HK-2 (cell line): Measurements from ENCODE around the gene DBN1.

Source experiments
- DNase-seq: peaks from one replicate; pipeline ENCODE4 v3.0.0-alpha.2; 2018; ENCODE audit not compliant: unreplicated experiment

DBN1 gene

DNA sequence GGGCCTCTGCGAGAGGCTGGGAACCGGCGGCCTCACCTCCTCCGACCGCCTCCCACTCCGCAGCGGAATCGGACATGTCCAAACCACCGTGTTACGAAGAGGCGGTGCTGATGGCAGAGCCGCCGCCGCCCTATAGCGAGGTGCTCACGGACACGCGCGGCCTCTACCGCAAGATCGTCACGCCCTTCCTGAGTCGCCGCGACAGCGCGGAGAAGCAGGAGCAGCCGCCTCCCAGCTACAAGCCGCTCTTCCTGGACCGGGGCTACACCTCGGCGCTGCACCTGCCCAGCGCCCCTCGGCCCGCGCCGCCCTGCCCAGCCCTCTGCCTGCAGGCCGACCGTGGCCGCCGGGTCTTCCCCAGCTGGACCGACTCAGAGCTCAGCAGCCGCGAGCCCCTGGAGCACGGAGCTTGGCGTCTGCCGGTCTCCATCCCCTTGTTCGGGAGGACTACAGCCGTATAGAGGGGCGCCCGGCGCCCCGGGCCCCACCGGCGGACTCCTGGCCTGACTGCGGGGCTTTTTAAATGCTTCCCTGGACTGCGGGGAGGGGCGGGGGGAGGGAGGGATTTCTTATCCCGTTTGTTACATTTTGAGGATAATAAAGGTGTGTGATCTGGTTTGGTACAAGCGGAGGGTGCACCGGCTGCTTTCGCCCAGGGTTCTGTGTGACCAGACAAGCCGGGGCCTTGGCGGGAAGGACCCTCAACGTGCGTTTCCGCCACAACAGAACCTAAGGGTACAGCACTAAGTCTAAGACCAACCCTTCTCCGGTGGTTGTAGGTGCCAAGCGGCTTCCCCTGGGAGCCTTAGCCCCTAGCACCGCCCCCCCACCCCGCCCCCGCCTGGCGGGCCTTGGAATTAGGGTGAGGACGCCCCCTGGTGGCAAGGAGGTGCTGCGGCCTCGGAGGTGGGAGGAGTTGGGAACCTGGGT is 17.5 kb downstream of the DBN1 start:
- peak; percentile 92 for DNase-seq

DNA sequence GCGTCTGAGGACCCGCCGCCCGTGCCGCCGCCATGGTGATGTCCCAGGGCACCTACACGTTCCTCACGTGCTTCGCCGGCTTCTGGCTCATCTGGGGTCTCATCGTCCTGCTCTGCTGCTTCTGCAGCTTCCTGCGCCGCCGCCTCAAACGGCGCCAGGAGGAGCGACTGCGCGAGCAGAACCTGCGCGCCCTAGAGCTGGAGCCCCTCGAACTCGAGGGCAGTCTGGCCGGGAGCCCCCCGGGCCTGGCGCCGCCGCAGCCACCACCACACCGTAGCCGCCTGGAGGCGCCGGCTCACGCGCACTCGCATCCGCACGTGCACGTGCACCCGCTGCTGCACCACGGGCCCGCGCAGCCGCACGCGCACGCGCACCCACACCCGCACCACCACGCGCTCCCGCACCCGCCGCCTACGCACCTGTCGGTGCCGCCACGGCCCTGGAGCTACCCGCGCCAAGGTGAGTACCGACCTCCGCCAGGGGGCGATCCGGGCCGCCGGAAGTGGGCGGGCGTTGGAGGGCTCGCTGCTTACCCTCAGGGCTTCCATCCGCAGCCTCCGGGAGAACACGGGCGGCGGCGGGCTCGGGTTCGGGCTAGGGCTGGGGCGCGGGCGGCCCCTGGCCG is 18.3 kb downstream of the DBN1 start:
- DNase-seq: peak; percentile 86

DNA sequence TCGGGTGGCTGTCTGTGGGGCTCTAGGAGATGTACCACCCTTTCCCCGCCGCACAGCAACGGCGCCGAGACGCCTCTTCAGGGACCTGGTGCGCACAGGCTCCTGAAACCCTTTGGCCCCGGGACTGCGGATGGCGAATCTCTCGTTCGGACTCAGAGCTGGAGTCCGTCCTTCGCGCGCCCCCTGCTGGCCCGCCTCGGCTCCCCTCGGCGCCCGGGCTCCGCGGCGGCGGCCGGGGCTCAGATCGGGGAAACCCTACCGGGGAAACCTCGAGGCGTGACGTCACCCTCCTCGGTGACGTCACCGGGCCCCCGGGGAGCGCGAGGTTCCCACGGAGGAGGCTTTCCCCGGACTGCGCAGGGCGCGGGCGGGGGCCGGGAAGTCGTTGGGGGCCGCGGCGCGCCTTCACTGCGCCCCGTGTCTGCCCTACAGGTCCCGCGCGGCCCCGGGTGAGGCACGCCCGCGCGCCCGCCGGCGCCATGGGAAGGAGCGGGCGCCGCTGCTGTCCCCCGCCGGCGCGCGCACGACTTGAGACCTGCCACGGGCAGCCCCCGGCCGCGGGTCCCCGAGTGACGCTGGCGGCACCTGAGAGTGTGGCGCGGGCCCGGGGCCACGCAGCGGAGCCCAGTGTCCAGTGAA is 18.9 kb downstream of the DBN1 start:
- peak; percentile 90 for DNase-seq

DNA sequence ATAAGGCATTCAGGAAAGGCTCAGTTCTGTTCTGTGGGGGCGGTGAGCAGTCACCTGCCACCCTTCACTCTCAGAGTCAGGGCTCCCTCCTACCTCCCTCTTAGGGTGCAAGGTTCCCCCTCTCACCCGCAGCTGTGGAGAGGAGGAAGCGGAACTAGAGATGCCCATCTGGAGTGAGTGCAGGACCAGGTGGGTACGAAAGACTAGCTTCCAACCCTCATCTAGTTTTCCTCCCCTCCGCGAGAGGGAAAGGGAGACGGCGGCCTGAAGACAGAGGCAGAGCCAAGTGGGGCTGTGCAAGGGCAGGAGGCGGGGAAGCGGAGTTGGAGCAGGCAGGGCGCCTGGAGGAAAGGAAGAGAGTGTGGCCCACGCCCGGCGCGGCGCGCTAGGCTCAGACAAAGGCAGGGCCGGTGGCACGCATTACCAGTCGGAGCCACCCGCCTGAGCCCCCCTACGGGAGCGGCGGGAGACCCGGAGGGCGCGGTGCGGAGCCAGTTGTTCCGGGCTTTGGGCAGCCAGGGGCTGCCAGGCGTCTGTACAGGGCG is 19.5 kb downstream of the DBN1 start:
- no peak for DNase-seq

DNA sequence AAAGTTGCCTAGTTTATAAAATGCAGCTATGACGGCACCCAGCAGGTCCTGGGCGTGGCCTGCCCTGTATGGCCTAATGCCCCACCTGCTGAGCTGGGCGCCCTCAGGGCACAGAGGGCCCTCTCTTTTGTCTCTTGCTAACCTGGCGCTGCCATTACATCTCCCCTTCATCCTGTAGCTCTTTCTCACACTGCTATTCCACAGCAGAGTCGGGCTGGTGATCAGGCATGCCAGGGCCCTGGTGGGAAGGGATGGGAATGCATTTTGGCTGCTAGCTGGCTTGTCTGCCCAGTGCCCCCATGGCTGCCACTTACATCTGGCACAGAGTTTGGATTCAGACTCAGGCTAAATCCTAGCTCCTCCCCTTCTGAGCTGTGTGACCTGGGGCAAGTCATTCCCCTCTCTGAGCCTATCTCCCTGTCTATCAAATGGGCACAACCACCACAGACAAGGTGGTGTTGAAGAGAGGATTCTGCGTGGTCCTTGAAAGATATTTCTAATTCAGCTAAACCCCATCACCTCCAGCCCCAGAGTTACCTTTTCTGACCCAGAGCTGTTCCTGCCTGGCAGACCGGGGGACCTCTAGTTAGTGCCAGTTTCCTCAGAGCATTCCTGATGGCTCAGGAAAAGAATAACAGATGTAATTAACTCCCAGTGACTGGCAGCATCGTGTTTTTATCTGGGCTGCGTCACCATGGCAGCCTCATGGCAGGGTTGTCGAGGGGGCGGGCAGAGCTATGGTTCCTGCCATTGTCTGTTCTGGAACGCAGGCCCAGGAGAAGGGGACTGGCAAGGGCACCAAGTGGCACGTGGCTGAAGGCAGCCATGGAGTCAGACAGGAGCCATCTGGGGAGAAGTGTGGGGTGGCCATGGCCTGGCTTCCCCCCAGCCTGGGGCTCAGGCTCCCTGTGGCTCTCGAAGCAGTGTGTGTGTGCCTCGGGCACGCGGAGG is 20.5 kb downstream of the DBN1 start:
- no peak for DNase-seq

DNA sequence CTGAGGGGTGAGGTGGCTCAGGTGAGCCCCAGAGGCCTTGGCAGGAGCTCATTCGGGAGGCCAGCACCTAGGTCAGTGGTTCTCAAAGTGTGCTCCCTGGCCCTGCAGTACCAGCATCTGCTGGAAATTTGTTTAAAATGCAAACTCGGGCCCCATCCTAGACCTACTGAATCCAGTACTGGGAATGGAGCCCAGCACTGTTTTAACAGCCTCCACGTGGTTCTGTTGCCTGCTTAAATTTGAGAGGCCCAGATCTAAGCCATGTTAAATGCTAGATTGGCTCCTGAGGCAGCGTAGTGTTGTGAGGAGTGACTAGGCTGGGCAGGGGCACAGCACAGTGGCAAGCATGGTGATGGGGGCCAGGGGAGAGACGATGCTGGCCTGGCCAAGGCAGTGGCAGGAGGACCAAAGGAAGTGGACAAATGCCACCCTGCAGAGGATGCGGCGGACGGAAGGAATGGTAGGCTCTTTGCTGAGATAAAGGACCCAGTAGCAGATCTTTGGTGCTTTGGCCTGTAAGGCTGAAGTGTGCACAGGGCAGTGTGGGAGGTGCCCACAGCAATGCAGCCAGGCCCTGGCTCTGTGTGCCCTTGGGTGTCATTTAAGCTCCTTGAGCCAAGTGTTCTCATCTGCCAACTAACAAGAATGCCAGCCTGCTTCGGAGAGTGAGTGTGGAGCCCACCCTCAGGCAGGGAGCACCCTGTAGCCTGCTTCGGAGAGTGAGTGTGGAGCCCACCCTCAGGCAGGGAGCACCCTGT is 22.6 kb downstream of the DBN1 start:
- no peak for DNase-seq

DNA sequence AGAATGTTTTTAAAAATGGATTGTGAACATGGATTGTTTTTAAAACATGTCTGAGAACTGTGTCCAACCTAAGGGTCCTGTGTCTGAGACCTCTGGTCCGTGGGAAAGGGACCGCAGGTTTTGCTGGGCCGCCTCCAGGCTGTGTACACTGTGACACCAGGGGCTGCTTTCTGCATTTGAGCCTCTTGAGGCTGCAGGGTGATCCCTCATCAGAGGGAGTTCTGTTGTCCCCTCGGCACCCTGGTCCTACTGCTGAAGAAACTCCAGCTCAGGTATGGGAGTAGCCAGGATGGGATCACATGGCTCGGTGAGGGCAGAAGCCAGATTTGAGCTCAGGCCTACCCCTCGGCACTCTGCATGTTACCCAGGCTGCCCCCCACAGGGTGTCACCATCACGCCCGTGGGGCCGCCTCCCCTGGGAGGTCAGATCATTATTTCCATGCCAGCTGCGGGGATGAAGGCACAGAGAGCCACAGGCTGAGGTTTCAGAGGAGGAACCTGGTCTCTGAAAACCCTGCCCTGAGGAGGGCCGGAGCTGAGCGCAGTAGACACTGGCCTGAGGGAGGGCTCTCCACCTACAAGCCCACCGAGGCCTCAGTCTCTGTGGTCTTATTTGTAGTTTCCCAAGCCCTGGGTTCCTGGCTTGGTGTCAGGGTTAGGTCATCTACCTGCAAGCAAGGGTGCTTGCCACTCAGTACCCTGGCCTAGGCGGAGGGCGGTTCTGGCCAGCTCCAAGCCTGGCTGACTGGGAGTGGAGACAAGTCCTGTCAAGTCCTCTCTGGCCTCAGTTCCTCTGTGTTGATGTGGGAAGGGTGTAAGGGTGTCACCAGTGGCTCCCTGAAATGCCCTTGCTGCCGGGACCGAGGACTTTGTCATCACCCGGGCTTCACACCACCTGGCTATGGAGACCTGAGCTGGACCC is 24.0 kb downstream of the DBN1 start:
- DNase-seq: no peak

DNA sequence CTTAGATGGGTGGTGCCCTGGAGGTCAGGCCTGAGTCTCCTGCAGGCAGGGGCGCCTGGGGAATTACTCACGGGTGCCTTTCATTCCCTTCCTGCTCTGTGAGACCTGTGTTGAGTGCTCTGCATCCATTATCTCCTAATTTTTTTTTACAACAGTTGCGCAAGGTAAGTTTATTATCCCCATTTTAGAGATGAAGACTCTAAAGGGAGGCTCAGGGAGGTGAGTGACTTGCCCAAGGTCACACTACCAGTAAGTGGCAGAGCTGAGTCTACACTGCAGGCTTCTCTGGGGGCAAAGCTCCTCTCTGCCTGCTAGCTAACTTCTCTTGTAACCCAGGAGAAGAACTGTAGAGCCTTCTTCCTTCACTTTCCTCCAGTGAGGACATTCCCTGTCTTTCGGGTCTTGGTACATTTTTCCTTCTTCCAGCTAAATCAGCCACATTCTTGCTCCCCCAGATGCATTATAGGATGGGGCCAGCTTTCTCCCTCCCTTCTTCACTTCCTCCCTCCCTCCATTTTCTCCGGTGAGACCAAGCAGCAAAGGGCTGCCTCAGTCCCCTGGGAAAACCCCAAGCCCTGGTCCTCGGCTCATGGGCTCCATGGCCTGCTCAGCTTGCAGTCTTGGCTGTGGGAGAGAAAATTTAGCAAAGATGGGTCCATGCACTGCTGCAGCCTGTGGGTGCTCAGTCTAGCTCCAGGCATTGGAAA is 25.0 kb downstream of the DBN1 start:
- no peak for DNase-seq

DNA sequence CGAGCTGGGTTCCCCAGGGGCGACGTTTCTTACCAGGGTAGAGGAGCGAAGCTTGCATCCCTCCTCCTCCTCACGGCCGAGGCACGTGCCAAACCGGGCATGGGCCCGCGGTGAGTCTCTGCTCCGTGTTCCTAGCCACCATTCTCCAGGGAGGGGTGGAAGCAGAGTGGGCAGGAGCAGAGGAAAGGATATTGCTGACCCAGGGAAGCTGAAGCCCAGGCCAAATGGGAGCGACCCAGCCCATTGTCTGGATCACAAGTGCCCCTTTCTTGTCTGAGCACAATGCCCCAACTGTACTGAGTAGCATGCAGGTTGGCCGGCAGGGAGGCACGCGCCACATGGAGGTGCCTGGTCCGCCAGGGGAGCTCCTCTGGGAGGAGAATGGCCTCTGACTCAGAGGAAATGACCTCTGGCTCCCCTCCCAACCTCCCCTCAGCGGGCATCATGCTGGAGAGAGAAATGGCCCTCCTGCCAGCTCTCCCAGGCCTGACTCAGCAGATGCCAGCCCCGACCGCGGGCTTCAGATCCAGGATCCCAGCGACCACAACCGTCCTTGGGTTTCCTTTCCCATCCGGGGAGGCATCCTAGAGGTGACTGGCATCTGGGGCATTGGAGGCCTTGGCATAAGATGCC is 25.7 kb downstream of the DBN1 start:
- DNase-seq: peak; percentile 91

DNA sequence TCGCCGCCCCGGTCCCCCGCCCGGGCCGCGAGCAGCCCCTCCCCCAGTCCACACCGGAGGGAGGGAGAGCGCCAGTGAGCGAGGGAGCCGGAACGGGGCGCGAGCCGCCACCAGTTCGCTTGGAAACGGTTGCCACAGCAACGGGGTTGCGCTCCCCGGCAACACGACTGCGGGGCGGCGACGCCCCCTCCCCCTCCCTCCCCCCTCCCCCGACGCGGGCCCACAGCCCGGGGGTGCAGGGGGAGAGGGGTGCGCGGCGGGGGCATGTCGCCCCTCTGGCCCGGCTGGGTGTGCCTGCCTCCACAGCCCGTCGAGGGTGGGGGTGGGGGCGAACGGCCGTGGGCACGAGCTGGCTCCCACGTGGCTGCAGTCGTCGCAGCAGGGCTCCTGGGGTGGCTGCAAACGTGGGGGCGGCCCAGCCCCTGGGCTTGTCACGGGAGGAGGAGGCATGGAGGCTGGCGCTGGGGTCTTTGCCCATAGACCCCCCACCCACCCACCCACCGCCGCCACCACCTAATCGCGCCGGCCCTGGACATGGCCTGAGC is 26.3 kb downstream of the DBN1 start:
- DNase-seq: peak; percentile 56

DNA sequence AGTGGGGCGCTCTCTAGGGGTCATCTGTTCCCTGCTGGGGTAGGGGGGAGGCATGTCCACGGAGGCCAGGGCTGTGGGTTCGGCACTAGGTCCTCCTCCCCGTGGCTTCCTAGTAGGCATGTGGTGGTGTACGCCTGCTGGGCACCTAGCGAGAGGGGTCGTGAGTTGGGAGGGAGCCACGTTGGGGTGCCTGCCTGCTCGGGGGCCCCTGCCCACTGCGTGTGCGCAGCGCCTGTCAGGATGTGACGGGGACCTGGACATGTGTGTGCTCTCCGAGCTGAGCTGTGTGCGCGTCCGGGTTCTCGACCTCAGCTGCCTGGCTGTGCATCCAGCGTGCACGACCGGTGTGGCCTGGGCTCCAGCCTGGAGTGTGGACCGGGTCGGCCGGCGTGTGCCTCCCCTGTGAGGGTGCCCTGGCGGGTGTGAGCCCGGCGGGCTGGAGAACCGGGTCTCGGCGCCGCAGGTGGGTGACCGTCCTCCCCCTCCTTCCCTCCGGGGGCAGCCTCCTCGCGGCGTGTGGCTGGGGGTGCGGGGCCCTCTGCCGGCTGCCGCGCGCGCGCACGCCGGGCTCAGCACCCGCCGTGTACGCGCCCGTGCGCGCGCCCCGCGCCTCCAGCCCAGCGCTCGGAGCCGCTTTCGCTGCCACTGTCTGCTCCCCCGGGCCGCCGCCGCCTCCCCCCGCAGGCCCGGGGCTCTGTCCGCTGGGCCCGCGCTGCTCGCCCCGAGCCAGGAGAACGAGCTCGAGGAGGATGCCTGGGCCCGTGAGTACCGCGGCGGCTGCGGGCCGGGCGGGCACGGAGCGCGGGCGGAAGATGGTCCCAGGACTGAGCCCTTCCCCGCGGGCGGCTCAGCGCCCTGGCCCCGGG is 27.0 kb downstream of the DBN1 start, which contains the start of gene PRR7:
Gene PRR7, plus strand, starts transcription at position 615 of the 866 bp plus-strand sequence. CDS start 8,254 bp downstream, outside the sequence.
- DNase-seq: peak; percentile 42

DNA sequence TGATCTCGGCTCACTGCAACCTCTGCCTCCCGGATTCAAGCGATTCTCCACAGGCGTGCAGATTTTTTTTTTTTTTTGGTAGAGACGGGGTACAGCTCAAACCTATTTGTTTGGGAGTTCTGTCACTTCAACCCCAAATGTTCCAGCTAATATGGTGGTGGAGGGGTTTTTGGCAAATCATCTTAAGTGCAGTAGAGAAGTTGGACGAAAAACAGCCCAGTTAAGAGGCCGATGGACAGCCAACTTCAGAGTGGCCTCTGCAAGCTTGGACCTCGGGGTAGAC is 27.6 kb downstream of the DBN1 start:
- DNase-seq: no peak

DNA sequence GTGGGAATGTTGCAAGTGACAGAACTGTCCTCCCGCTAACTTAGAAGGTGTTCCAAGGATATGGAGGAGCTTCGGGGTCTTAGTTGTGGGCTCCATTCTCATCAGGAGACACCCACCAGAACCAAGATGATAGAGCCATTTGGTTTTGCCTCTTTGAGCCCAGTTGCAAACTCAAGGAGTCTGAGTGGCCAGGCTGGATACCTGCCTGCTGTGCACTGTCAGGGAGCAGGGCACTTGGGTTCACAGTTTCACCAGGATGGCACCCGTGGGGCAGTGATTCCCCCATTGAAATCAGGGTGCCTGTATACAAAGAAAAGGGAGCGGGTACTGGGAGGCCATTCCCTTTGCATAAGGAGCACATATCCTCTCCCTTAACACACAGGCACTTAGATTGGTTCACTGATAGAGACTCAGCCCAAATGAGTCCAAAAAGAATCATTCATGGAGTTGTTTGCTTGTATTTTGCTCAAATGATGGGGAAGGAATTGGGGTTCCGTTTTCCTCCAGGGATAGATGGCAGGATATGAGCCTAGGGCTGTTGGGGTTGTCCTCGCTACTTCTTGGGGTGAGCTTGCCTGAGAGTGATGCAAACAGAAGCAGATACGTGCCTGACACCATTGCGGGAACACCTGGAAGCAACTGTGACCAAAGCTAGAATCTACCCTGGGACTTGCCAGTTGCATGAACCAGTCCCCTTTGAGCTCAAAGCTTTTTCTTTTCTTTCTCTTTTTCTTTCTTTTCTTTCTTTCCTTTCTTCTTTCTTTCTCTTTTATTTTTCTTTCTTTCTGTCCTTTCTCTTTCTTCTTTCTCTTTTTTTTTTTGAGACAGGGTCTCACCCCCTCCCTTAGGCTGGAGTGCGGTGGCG is 28.1 kb downstream of the DBN1 start:
- DNase-seq: no peak

DNA sequence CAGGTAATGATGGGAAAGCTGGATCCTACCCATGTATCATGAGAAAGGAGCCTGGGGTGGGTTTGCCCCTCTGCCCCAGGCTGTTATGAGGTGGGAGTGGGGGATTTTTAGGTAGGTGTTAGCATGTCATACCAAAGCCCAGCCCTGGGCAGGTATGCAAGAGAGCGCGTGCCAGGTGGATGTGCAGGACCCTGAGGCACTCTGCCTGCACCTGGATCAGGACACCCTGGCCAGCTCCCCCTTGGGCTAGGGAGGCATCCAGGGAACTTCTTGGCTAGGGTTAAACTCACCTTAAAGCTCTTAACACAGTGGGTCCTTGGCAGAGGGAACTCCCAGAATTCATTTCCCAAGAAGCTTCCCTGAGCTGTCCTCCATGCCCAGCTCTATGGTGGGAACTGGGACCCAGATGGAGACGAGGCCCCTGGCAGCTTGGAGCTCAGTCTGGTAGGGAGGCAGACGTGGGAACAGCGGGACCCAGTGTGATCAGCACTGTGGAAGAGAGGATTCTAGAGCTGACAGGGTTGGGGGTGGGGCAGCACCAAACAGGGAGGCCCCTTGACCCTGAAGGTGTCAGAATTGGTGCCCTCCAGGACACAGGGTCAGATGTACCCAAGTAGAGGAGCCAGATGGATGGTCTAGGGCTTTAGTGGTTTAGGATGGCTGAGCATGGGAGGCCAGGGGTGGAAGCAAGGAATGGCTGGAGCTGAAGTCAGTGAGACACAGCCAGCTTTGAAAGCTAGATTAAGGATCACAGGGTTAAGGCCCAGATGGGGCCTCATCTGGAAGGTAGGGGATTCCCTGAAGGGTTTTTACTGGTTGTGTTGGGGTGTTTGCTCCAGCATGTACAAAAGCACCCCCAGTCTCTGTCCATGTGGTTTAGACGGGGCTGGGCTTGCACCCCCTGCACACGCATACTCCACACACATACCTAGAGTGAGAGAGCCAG is 29.1 kb downstream of the DBN1 start:
- DNase-seq: no peak
